OCI-M2 (cell line): ENCODE data around the gene ECEL1.
"Not testable (repeated sequence)": the region's sequence is repeated elsewhere in the genome, so short reads cannot be mapped to it uniquely, and the experiment has no call there.

Experiments used
- DNase-seq: peaks from one replicate; lab custom pipeline; 2025; ENCODE audit not compliant: unreplicated experiment; lab: John Stamatoyannopoulos, UW

ECEL1 gene

GRCh38 chr2:232487385-232488096 is at the start of gene ECEL1:
ECEL1 (minus strand) TSS chr2:232487834; CDS start chr2:232486653, 1,181 bp downstream.
- no peak for DNase-seq

- DNase-seq, result no peak
Observed at GRCh38 chr2:232537079-232537478, 49.4 kb upstream of the ECEL1 start.

- DNase-seq, result no peak
Observed at GRCh38 chr2:232535761-232536530, 48.3 kb upstream of the ECEL1 start.

GRCh38 chr2:232534940-232535651 is 47.5 kb upstream of the ECEL1 start:
- no peak for DNase-seq

- DNase-seq, result no peak
Observed at GRCh38 chr2:232533944-232534710, 46.5 kb upstream of the ECEL1 start.

- DNase-seq, result not testable (repeated sequence)
Observed at GRCh38 chr2:232532821-232533220, 45.2 kb upstream of the ECEL1 start.

GRCh38 chr2:232532419-232532818 is 44.8 kb upstream of the ECEL1 start:
- no peak for DNase-seq

- no peak for DNase-seq
Observed at GRCh38 chr2:232530626-232531260, 43.1 kb upstream of the ECEL1 start.

- no peak for DNase-seq
Observed at GRCh38 chr2:232529806-232530547, 42.3 kb upstream of the ECEL1 start.

- no peak for DNase-seq
Observed at GRCh38 chr2:232528746-232529460, 41.3 kb upstream of the ECEL1 start.

- no peak for DNase-seq
Observed at GRCh38 chr2:232527905-232528470, 40.4 kb upstream of the ECEL1 start.

GRCh38 chr2:232526372-232526941 is 38.8 kb upstream of the ECEL1 start:
- no peak for DNase-seq

- no peak for DNase-seq
Observed at GRCh38 chr2:232525791-232526371, 38.2 kb upstream of the ECEL1 start, which contains the start of gene CHRND. CHRND (plus strand) TSS chr2:232526160; CDS start chr2:232526216, 56 bp downstream.

GRCh38 chr2:232525199-232525598 is 37.6 kb upstream of the ECEL1 start:
- DNase-seq, result no peak

GRCh38 chr2:232524771-232525170 is 37.1 kb upstream of the ECEL1 start:
- no peak for DNase-seq

GRCh38 chr2:232523682-232524597 is 36.3 kb upstream of the ECEL1 start:
- DNase-seq, result no peak

- no peak for DNase-seq
Observed at GRCh38 chr2:232523402-232523681, 35.7 kb upstream of the ECEL1 start.
